WTC11 (cell line): ENCODE measurements around the gene CGB2. TPM values are rescaled to one million over a fixed set of nuclear protein-coding genes. Genes with fewer than 3 reads are reported as not detected.
A peak's percentile ranks its signal among the peaks of the same experiment; 100 is the strongest.

ENCODE experiments used
- ATAC-seq: fragments of 200-7000 bp; cut with Tn5 transposase; 2 replicates; pipeline ENCODE4 v1.10.0; 2021; ENCODE audit warnings: mild to moderate bottlenecking, moderate library complexity
- CTCF ChIA-PET: fragments of 300-600 bp; sonication (Branson Sonifier 250); formaldehyde crosslinking; loops from one replicate; lab custom pipeline; 2021; ENCODE audit warnings: antibody characterized with exemption; lab: Charles Lee
- POLR2A ChIA-PET: fragments of 350-600 bp; sonication (Branson Sonifier 250); formaldehyde crosslinking; loops from one replicate; lab custom pipeline; 2021; ENCODE audit warnings: antibody characterized with exemption; lab: Charles Lee
- DNase-seq: peaks from one replicate; pipeline ENCODE4 v3.0.0; 2021; ENCODE audit warnings: low spot score
- H3K27ac Mint-ChIP-seq: 2 replicates; pipeline ENCODE4 v1.8.0; 2021; ENCODE audit warnings: mixed read lengths
- H3K27me3 Mint-ChIP-seq: 2 replicates; pipeline ENCODE4 v1.8.0; 2021; ENCODE audit warnings: low read depth, mild to moderate bottlenecking, moderate library complexity, mixed read lengths
- H3K36me3 Mint-ChIP-seq: 2 replicates; pipeline ENCODE4 v1.8.0; 2021; ENCODE audit warnings: mixed read lengths
- H3K4me1 Mint-ChIP-seq: 2 replicates; pipeline ENCODE4 v1.8.0; 2022; ENCODE audit warnings: mixed read lengths
- H3K4me3 Mint-ChIP-seq: 2 replicates; pipeline ENCODE4 v1.8.0; 2021; ENCODE audit warnings: mild to moderate bottlenecking, moderate library complexity, mixed read lengths
- H3K9me3 Mint-ChIP-seq: 2 replicates; pipeline ENCODE4 v1.8.0; 2021; ENCODE audit warnings: mixed read lengths
- AFF4 ChIP-seq: sonication (generic); formaldehyde crosslinking; IDR thresholded peaks from 2 replicates; pipeline ENCODE4 v1.8.1; 2023; ENCODE audit warnings: mild to moderate bottlenecking, missing genetic modification reagents, borderline replicate concordance
- AR ChIP-seq: fragments of 250-450 bp; sonication (Bioruptor Pico); IDR thresholded peaks from 2 replicates; pipeline ENCODE4 v1.9.0; 2021; ENCODE audit warnings: mild to moderate bottlenecking
- ARID4B ChIP-seq: sonication (generic); formaldehyde crosslinking; IDR thresholded peaks from 2 replicates; pipeline ENCODE4 v1.8.0; 2023; ENCODE audit warnings: missing genetic modification reagents, mild to moderate bottlenecking, borderline replicate concordance
- CTCF ChIP-seq: fragments of 200-600 bp; IDR thresholded peaks from 2 replicates; pipeline ENCODE4 v1.8.0; 2022; ENCODE audit warnings: antibody characterized with exemption
- JAZF1 ChIP-seq: fragments of 250-450 bp; sonication (Bioruptor Pico); IDR thresholded peaks from 2 replicates; pipeline ENCODE4 v1.9.0; 2021; ENCODE audit warnings: moderate library complexity, mild to moderate bottlenecking, inconsistent platforms
- JUN ChIP-seq: sonication (generic); formaldehyde crosslinking; IDR thresholded peaks from 2 replicates; pipeline ENCODE4 v1.8.0; 2023; ENCODE audit warnings: mild to moderate bottlenecking, missing genetic modification reagents
- MLX ChIP-seq: sonication (generic); formaldehyde crosslinking; IDR thresholded peaks from 2 replicates; pipeline ENCODE4 v1.8.1; 2023; ENCODE audit warnings: mild to moderate bottlenecking, missing genetic modification reagents, moderate library complexity
- NFYB ChIP-seq: sonication (generic); formaldehyde crosslinking; conservative IDR thresholded peaks from 2 replicates; pipeline ENCODE4 v1.8.0; 2022; ENCODE audit warnings: low read depth, missing genetic modification reagents
- SMAD3 ChIP-seq: sonication (generic); formaldehyde crosslinking; IDR thresholded peaks from 2 replicates; pipeline ENCODE4 v1.8.0; 2022; ENCODE audit warnings: missing genetic modification reagents, mild to moderate bottlenecking, borderline replicate concordance
- SP1 ChIP-seq: sonication (generic); formaldehyde crosslinking; conservative IDR thresholded peaks from 2 replicates; pipeline ENCODE4 v1.8.1; 2022; ENCODE audit warnings: missing genetic modification reagents
- USF2 ChIP-seq: sonication (generic); formaldehyde crosslinking; IDR thresholded peaks from 2 replicates; pipeline ENCODE4 v1.8.1; 2023; ENCODE audit warnings: mild to moderate bottlenecking, missing genetic modification reagents, moderate library complexity
- ZBTB43 ChIP-seq: sonication (generic); formaldehyde crosslinking; IDR thresholded peaks from 2 replicates; pipeline ENCODE4 v1.8.1; 2023; ENCODE audit warnings: mild to moderate bottlenecking, missing genetic modification reagents
- ZNF138 ChIP-seq: sonication (generic); formaldehyde crosslinking; conservative IDR thresholded peaks from 2 replicates; pipeline ENCODE4 v1.8.1; 2022; ENCODE audit warnings: mild to moderate bottlenecking, moderate library complexity, missing genetic modification reagents
- ZNF317 ChIP-seq: sonication (generic); formaldehyde crosslinking; IDR thresholded peaks from 2 replicates; pipeline ENCODE4 v1.8.1; 2023; ENCODE audit warnings: low read depth, mild to moderate bottlenecking, moderate library complexity, missing genetic modification reagents, borderline replicate concordance
- ZNF416 ChIP-seq: fragments of 250-450 bp; sonication (Bioruptor Pico); IDR thresholded peaks from 2 replicates; pipeline ENCODE4 v1.9.0; 2021; ENCODE audit warnings: mild to moderate bottlenecking, inconsistent platforms
- total RNA-seq: library from RNA; stranded (reverse); gene quantifications from 3 replicates; pipeline ENCODE4 v1.2.3, GENCODE V29; 2021

CGB2 gene
- total RNA-seq, 1 experiment from 2014 or later = not detected

- ATAC-seq (no peak), DNase-seq (no peak)
- Mint-ChIP-seq H3K9me3 (no peaks in the 10 kb centered on the region), H3K27me3 (no peaks in the 10 kb centered on the region), H3K36me3 (peaks cover 12% of the 10 kb centered on the region), H3K27ac (peak overlapping the region; percentile 97), H3K4me3 (peak overlapping the region; percentile 99), H3K4me1 (peaks cover 31% of the 10 kb centered on the region)
- TF ChIP-seq AFF4 (CRISPR knock-in tag) = no peak
- no peak for TF ChIP-seq ZBTB43 (CRISPR knock-in tag)
- TF ChIP-seq ZNF138 (CRISPR knock-in tag) = no peak
- no peak for TF ChIP-seq SP1 (CRISPR knock-in tag)
- no peak for TF ChIP-seq MLX
- no peak for TF ChIP-seq ARID4B (CRISPR knock-in tag)
- TF ChIP-seq ZNF416 (CRISPR knock-in tag) = no peak
- no peak for TF ChIP-seq ZNF317 (CRISPR knock-in tag)
- TF ChIP-seq AR = no peak
- TF ChIP-seq JUN (CRISPR knock-in tag) = no peak
- ChIA-PET POLR2A (interaction anchor here (0.6 to 2.1 kb wide), 6 partner anchors 23 to 363 kb away, joined by 3 to 10 read pairs (median 4); no protein-coding TSS in a partner anchor), CTCF (interaction anchor here (0.6 to 3.4 kb wide), 58 partner anchors 10 to 819 kb away, joined by 3 to 60 read pairs (median 8); partner anchors contain the start of genes CA11, CGB2, CGB7 and DHDH)
Measured at GRCh38 chr19:48994035-48994386, 37.7 kb upstream of the CGB2 start.

- H3K27me3 Mint-ChIP-seq = no peaks in the 10 kb centered on the region
- ChIA-PET CTCF (interaction anchor here (0.6 to 3.0 kb wide), 30 partner anchors 9 to 769 kb away, joined by 3 to 26 read pairs (median 4); partner anchors contain the start of genes AP2A1, CGB2, HSD17B14 and LHB), POLR2A (interaction anchor here (0.7 kb wide), 1 partner anchor 10 kb away, joined by 3 read pairs; no protein-coding TSS in a partner anchor)
- peak overlapping the region; percentile 3 for H3K27ac Mint-ChIP-seq
- ATAC-seq (peak; percentile 13), DNase-seq (peak; percentile 92)
- peaks cover 11% of the 10 kb centered on the region for H3K36me3 Mint-ChIP-seq
- H3K4me1 Mint-ChIP-seq = peaks cover 23% of the 10 kb centered on the region
- H3K4me3 Mint-ChIP-seq = no peak overlapping the region
- H3K9me3 Mint-ChIP-seq = no peaks in the 10 kb centered on the region
- TF ChIP-seq SMAD3 (no peak), NFYB (CRISPR knock-in tag) (no peak), JAZF1 (no peak), CTCF (peak; percentile 74), USF2 (no peak)
Measured at GRCh38 chr19:48997972-48998371, 33.7 kb upstream of the CGB2 start.
